Astrocyte (in vitro differentiated cells and primary cell): ENCODE data around the gene PAAF1. TPM values are rescaled to one million over a fixed set of nuclear protein-coding genes. Genes with fewer than 3 reads are reported as not detected.

Source experiments
- DNase-seq: peaks from one replicate; pipeline ENCODE4 v3.0.0-alpha.2; 2010; ENCODE audit warnings: low read depth
- FAIRE-seq: peaks from 2 replicates; lab custom pipeline; 2011; peaks lifted over from hg19 to GRCh38; lab: Jason Lieb, UNC
- H2AFZ ChIP-seq: 2 replicates; pipeline ENCODE4 v1.6.0; 2012; ENCODE audit warnings: low read depth, low read length, inconsistent platforms
- H3K27ac ChIP-seq: 2 replicates; pipeline ENCODE4 v1.5.1; 2011; ENCODE audit warnings: low read depth, low read length, inconsistent platforms
- H3K27me3 ChIP-seq: 2 replicates; pipeline ENCODE4 v1.6.0; 2011; ENCODE audit warnings: low read length, inconsistent platforms; ENCODE audit not compliant: insufficient read depth
- H3K36me3 ChIP-seq: 2 replicates; pipeline ENCODE4 v1.5.1; 2011; ENCODE audit warnings: low read length, inconsistent platforms; ENCODE audit not compliant: insufficient read depth
- H3K4me1 ChIP-seq: 2 replicates; pipeline ENCODE4 v1.5.1; 2011; ENCODE audit warnings: low read length, inconsistent platforms; ENCODE audit not compliant: insufficient read depth
- H3K4me2 ChIP-seq: 2 replicates; pipeline ENCODE4 v1.6.0; 2012; ENCODE audit warnings: low read length, inconsistent platforms
- H3K4me3 ChIP-seq: 2 replicates; pipeline ENCODE4 v1.5.1; 2011; ENCODE audit warnings: low read depth, mild to moderate bottlenecking, low read length, inconsistent platforms; ENCODE audit not compliant: insufficient read depth
- H3K79me2 ChIP-seq: 2 replicates; pipeline ENCODE4 v1.6.0; 2012; ENCODE audit warnings: mild to moderate bottlenecking, low read length, inconsistent platforms; ENCODE audit not compliant: insufficient read depth
- H3K9ac ChIP-seq: 2 replicates; pipeline ENCODE4 v1.6.0; 2012; ENCODE audit warnings: mild to moderate bottlenecking, low read length, inconsistent platforms
- H3K9me3 ChIP-seq: 2 replicates; pipeline ENCODE4 v1.5.1; 2012; ENCODE audit warnings: low read depth, mild to moderate bottlenecking, low read length, inconsistent platforms; ENCODE audit not compliant: insufficient read depth
- H4K20me1 ChIP-seq: 2 replicates; pipeline ENCODE4 v1.6.0; 2012; ENCODE audit warnings: low read length, inconsistent platforms; ENCODE audit not compliant: insufficient read depth
- H3K27ac Mint-ChIP-seq: one replicate; pipeline ENCODE4 v1.8.0; 2021; ENCODE audit warnings: mild to moderate bottlenecking, mixed read lengths; ENCODE audit not compliant: unreplicated experiment
- H3K27me3 Mint-ChIP-seq: one replicate; pipeline ENCODE4 v1.8.0; 2021; ENCODE audit warnings: low read depth, mixed read lengths; ENCODE audit not compliant: unreplicated experiment
- H3K36me3 Mint-ChIP-seq: one replicate; pipeline ENCODE4 v1.8.0; 2021; ENCODE audit warnings: low read depth, mixed read lengths; ENCODE audit not compliant: unreplicated experiment
- H3K4me1 Mint-ChIP-seq: one replicate; pipeline ENCODE4 v1.8.0; 2021; ENCODE audit warnings: low read depth, mixed read lengths; ENCODE audit not compliant: unreplicated experiment
- H3K4me3 Mint-ChIP-seq: one replicate; pipeline ENCODE4 v1.8.0; 2021; ENCODE audit warnings: mild to moderate bottlenecking, moderate library complexity, mixed read lengths; ENCODE audit not compliant: unreplicated experiment
- H3K9me3 Mint-ChIP-seq: one replicate; pipeline ENCODE4 v1.8.0; 2021; ENCODE audit warnings: mild to moderate bottlenecking, mixed read lengths; ENCODE audit not compliant: unreplicated experiment
- CTCF ChIP-seq: IDR thresholded peaks from 2 replicates; pipeline ENCODE4 v1.5.1; 2011; ENCODE audit warnings: low read depth, mild to moderate bottlenecking, inconsistent platforms, low read length, moderate library complexity; ENCODE audit not compliant: insufficient read depth
- EZH2 ChIP-seq: IDR thresholded peaks from 2 replicates; pipeline ENCODE4 v1.6.1; 2012; ENCODE audit warnings: mild to moderate bottlenecking, low read length, inconsistent platforms; ENCODE audit not compliant: insufficient read depth
- total RNA-seq: library from RNA; stranded (reverse); gene quantifications from 2 replicates; pipeline ENCODE4 v1.2.1, GENCODE V29; 2021

Gene PAAF1
- total RNA-seq, 1 donor from 2014 or later, result 14.2 TPM

- Histone ChIP-seq H3K27me3 (no peaks in the 10 kb centered on the region), H3K79me2 (no peaks in the 10 kb centered on the region), H3K36me3 (no peaks in the 10 kb centered on the region), H3K9ac (no peak overlapping the region), H3K27ac (no peak overlapping the region), H2AFZ (no peak overlapping the region), H4K20me1 (no peaks in the 10 kb centered on the region), H3K4me1 (no peaks in the 10 kb centered on the region), H3K4me2 (no peak overlapping the region), H3K9me3 (no peaks in the 10 kb centered on the region), H3K4me3 (no peak overlapping the region)
- FAIRE-seq, result no peak
- no peak overlapping the region for H3K27ac Mint-ChIP-seq
- H3K27me3 Mint-ChIP-seq, result no peaks in the 10 kb centered on the region
- H3K4me3 Mint-ChIP-seq, result no peak overlapping the region
- H3K4me1 Mint-ChIP-seq, result peaks cover 6% of the 10 kb centered on the region
- H3K36me3 Mint-ChIP-seq, result peaks cover 10% of the 10 kb centered on the region
- no peak for TF ChIP-seq EZH2
- TF ChIP-seq CTCF, result no peak
- no peak for DNase-seq
- no peaks in the 10 kb centered on the region for H3K9me3 Mint-ChIP-seq
Measured at GRCh38 chr11:73969991-73970800, 93.4 kb downstream of the PAAF1 start.

- TF ChIP-seq EZH2 (no peak), CTCF (no peak)
- no peaks in the 10 kb centered on the region for H4K20me1 ChIP-seq
- H3K36me3 Mint-ChIP-seq, result peaks cover 19% of the 10 kb centered on the region
- no peaks in the 10 kb centered on the region for H3K27me3 ChIP-seq
- no peak for DNase-seq
- no peak overlapping the region for H3K27ac ChIP-seq
- no peaks in the 10 kb centered on the region for H3K36me3 ChIP-seq
- H3K4me1 ChIP-seq, result no peaks in the 10 kb centered on the region
- H3K4me3 ChIP-seq, result no peak overlapping the region
- no peaks in the 10 kb centered on the region for H3K9me3 ChIP-seq
- no peaks in the 10 kb centered on the region for H3K79me2 ChIP-seq
- FAIRE-seq, result no peak
- no peak overlapping the region for H3K27ac Mint-ChIP-seq
- H3K9me3 Mint-ChIP-seq, result no peaks in the 10 kb centered on the region
- no peak overlapping the region for H2AFZ ChIP-seq
- no peak overlapping the region for H3K9ac ChIP-seq
- no peak overlapping the region for H3K4me2 ChIP-seq
- peaks cover 6% of the 10 kb centered on the region for H3K4me1 Mint-ChIP-seq
- no peak overlapping the region for H3K4me3 Mint-ChIP-seq
- no peaks in the 10 kb centered on the region for H3K27me3 Mint-ChIP-seq
Measured at GRCh38 chr11:73971175-73971719, 94.4 kb downstream of the PAAF1 start.

GRCh38 chr11:73972187-73972586, 95.4 kb downstream of the PAAF1 start:
- H2AFZ ChIP-seq, result no peak overlapping the region
- Mint-ChIP-seq H3K4me3 (no peak overlapping the region), H3K4me1 (peaks cover 6% of the 10 kb centered on the region), H3K9me3 (no peaks in the 10 kb centered on the region), H3K27me3 (no peaks in the 10 kb centered on the region), H3K27ac (no peak overlapping the region), H3K36me3 (peaks cover 25% of the 10 kb centered on the region)
- no peak overlapping the region for H3K27ac ChIP-seq
- H3K36me3 ChIP-seq, result no peaks in the 10 kb centered on the region
- H3K9me3 ChIP-seq, result no peaks in the 10 kb centered on the region
- no peaks in the 10 kb centered on the region for H3K4me1 ChIP-seq
- DNase-seq, result no peak
- H3K79me2 ChIP-seq, result no peaks in the 10 kb centered on the region
- FAIRE-seq, result no peak
- H3K4me2 ChIP-seq, result no peak overlapping the region
- no peaks in the 10 kb centered on the region for H3K27me3 ChIP-seq
- H4K20me1 ChIP-seq, result no peaks in the 10 kb centered on the region
- no peak overlapping the region for H3K9ac ChIP-seq
- no peak for TF ChIP-seq EZH2
- TF ChIP-seq CTCF, result no peak
- no peak overlapping the region for H3K4me3 ChIP-seq
